ENCODE results near the gene PTPRU. TPM values are rescaled to one million over a fixed set of nuclear protein-coding genes. Genes with fewer than 3 reads are reported as not detected.

Gene PTPRU
- total and polyA plus RNA-seq, 4 donors: 36.2 to 62.1 (median 47.8) TPM

- peaks cover 40% of the 10 kb centered on the region for H3K36me3 ChIP-seq (ENCODE audit: control insufficient read depth, insufficient read depth, low read length)
- H3K27me3 ChIP-seq (ENCODE audit: control insufficient read depth, insufficient read depth, low read length): no peaks in the 10 kb centered on the region
- no peaks in the 10 kb centered on the region for H3K9me3 ChIP-seq (ENCODE audit: control insufficient read depth, insufficient read depth, low read length)
- WGBS (ENCODE audit: insufficient coverage): 90% methylated on average over 16 of the region's 19 CpGs
- H3K4me3 ChIP-seq (ENCODE audit: low read depth, low read length): no peak overlapping the region
- H3K27ac ChIP-seq (ENCODE audit: low read depth, low read length): no peak overlapping the region
- H3K4me1 ChIP-seq (ENCODE audit: control insufficient read depth, insufficient read depth, low read length): peaks cover 5% of the 10 kb centered on the region
- no peak for DNase-seq (ENCODE audit: low read depth in 4 of 6, low spot score in 6 of 6)
These were observed 46.0 kb downstream of the PTPRU start for GRCh38 chr1:29282135-29282923.

DNA sequence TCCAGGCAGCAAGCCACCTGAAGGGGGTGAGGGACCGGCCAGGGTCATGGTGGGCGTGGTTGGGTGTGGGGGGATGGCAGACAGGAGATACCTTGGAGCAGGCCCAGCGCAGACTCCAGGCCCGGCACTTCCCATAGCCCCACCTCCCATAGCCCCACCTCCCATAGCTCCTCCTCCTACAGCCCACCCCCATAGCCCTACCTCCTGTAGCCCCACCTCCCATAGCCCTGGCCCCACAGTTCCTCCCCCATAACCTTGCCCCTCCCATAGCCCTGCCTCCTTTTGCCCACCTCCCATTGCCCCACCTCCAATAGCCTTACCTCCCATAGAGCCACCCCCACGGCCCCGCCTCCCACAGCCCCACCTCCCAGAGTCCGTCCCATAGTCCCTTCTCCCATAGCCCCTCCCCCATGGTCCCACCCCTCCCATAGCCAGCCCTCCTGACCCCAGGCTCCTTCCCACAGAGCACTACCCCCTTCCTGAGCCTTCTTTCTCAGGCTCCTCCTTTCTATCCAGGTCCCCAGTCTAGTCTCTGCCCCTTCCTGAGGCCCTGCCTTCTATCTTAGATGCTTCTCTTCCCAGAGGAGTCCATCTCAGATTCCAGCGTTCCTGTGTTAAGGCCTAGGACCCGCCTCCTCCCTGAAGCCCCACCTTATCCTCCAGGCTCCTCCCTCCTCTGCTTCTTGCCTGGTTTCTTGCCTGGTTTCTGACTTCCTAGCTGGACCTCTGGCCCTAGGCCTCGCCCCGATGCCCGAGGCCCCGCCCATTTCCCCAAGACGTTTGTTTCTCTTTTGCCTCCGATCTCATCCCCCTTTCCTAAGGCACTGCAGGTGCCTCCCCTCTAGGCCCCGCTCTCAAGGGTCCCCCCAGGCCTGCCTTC is 46.8 kb downstream of the PTPRU start:
- peaks cover 5% of the 10 kb centered on the region for H3K4me1 ChIP-seq (ENCODE audit: control insufficient read depth, insufficient read depth, low read length)

DNA sequence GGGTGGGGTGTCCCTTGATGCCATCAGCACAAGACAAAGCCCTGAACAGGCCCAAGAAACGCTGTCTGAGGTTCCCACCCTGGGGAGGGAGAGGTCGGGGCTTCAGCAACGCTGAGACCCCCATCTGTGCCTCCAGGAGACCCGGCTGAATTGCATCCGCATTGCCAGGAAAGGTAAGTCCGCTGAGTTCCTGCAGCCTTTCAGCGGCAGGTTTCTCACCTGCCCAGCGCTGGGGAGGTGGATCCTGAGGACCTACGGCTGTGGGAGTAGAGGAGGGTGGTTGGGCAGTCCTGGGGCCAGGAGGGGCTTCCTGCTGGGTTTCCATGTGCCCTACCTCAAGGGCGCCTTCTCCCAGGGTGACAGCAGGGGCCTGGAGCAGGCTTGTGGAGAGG is 47.5 kb downstream of the PTPRU start:
- no peak overlapping the region for H3K27ac ChIP-seq (ENCODE audit: low read depth, low read length)
- WGBS (ENCODE audit: insufficient coverage): 57% methylated on average over 10 of the region's 10 CpGs
- DNase-seq (ENCODE audit: low read depth in 4 of 6, low spot score in 6 of 6): no peak
- no peaks in the 10 kb centered on the region for H3K27me3 ChIP-seq (ENCODE audit: control insufficient read depth, insufficient read depth, low read length)
- peaks cover 5% of the 10 kb centered on the region for H3K4me1 ChIP-seq (ENCODE audit: control insufficient read depth, insufficient read depth, low read length)
- no peaks in the 10 kb centered on the region for H3K9me3 ChIP-seq (ENCODE audit: control insufficient read depth, insufficient read depth, low read length)
- peaks cover 40% of the 10 kb centered on the region for H3K36me3 ChIP-seq (ENCODE audit: control insufficient read depth, insufficient read depth, low read length)
- no peak overlapping the region for H3K4me3 ChIP-seq (ENCODE audit: low read depth, low read length)

More for the DNA sequence above, 46.8 kb downstream of the PTPRU start:
- Histone ChIP-seq H3K9me3 (ENCODE audit: control insufficient read depth, insufficient read depth, low read length) (no peaks in the 10 kb centered on the region), H3K27me3 (ENCODE audit: control insufficient read depth, insufficient read depth, low read length) (no peaks in the 10 kb centered on the region), H3K4me3 (ENCODE audit: low read depth, low read length) (no peak overlapping the region), H3K36me3 (ENCODE audit: control insufficient read depth, insufficient read depth, low read length) (peaks cover 40% of the 10 kb centered on the region), H3K27ac (ENCODE audit: low read depth, low read length) (no peak overlapping the region)
- WGBS (ENCODE audit: insufficient coverage): 18% methylated on average over 13 of the region's 16 CpGs
- peak in 2 of 6 donors; percentile 26 to 31 for DNase-seq (ENCODE audit: low read depth in 4 of 6, low spot score in 6 of 6)

DNA sequence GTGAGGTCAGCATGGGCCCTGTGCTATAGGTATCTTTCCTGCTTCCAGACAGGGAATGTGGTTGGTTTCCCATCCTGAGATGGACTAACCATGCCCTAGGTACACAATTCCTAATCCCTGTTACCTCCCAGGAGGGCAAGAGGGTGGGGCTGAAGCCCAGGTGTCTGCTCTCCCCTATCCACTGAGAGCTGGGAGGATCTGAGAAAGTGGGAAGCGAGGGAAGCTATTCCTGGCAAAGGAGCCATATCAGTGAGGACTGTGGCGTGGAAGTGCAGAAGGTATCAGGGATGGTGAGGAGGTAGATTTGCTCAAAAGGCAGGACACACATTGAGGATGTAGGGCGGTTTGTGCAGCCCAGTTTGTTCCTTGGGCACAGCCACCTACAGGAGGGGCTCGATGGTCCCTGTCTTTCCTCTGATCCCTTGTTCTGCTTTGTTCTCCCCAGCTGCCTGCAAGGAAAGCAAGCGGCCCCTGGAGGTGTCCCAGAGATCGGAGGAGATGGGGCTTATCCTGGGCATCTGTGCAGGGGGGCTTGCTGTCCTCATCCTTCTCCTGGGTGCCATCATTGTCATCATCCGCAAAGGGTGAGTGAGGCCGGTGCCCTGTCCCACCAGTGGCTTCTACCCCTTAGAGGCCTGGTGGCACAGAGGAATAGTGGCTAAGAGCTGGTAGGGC is 48.1 kb downstream of the PTPRU start:
- peaks cover 37% of the 10 kb centered on the region for H3K36me3 ChIP-seq (ENCODE audit: control insufficient read depth, insufficient read depth, low read length)
- no peak overlapping the region for H3K27ac ChIP-seq (ENCODE audit: low read depth, low read length)
- H3K9me3 ChIP-seq (ENCODE audit: control insufficient read depth, insufficient read depth, low read length): no peaks in the 10 kb centered on the region
- WGBS (ENCODE audit: insufficient coverage): 88% methylated on average over 8 of the region's 8 CpGs
- H3K27me3 ChIP-seq (ENCODE audit: control insufficient read depth, insufficient read depth, low read length): no peaks in the 10 kb centered on the region
- H3K4me3 ChIP-seq (ENCODE audit: low read depth, low read length): no peak overlapping the region
- H3K4me1 ChIP-seq (ENCODE audit: control insufficient read depth, insufficient read depth, low read length): peaks cover 5% of the 10 kb centered on the region
- no peak for DNase-seq (ENCODE audit: low read depth in 4 of 6, low spot score in 6 of 6)

DNA sequence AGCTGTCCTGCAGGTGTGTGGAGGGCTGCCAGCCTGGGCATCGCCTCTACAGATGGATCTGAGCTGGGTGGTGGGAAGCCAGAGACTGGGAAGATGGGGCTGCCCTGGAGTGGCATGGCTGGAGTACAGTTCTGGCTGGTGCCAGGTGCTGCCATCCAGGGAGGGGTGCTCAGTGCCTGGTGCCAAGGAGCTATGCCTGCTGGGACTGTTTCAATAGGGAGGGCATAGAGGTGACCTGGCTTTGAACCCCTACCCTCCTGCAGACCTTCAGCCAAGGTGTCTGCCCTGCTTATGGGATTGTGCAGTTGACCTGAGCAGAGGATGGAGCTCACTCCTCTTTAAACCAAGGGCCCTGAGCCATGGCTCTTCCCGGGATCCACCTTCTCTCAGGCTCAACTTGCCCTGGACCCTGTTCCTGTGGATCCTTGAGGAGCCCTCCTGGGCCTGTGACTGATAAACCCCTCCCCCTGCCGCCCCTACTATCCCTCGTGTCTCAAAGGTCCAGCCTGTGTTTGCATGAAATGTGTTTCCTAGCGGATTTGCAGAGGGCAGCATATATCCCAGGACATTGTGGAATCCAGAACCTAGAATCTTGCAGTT is 48.7 kb downstream of the PTPRU start:
- peaks cover 34% of the 10 kb centered on the region for H3K36me3 ChIP-seq (ENCODE audit: control insufficient read depth, insufficient read depth, low read length)
- no peak overlapping the region for H3K27ac ChIP-seq (ENCODE audit: low read depth, low read length)
- no peaks in the 10 kb centered on the region for H3K27me3 ChIP-seq (ENCODE audit: control insufficient read depth, insufficient read depth, low read length)
- H3K4me3 ChIP-seq (ENCODE audit: low read depth, low read length): no peak overlapping the region
- 90% methylated on average over 4 of the region's 5 CpGs for WGBS (ENCODE audit: insufficient coverage)
- no peaks in the 10 kb centered on the region for H3K9me3 ChIP-seq (ENCODE audit: control insufficient read depth, insufficient read depth, low read length)
- no peak for DNase-seq (ENCODE audit: low read depth in 4 of 6, low spot score in 6 of 6)
- H3K4me1 ChIP-seq (ENCODE audit: control insufficient read depth, insufficient read depth, low read length): peaks cover 5% of the 10 kb centered on the region

GRCh38 chr1:29285771-29286170 is 49.4 kb downstream of the PTPRU start:
- DNase-seq (ENCODE audit: low read depth in 4 of 6, low spot score in 6 of 6): no peak
- Histone ChIP-seq H3K9me3 (ENCODE audit: control insufficient read depth, insufficient read depth, low read length) (no peaks in the 10 kb centered on the region), H3K4me1 (ENCODE audit: control insufficient read depth, insufficient read depth, low read length) (peaks cover 5% of the 10 kb centered on the region), H3K36me3 (ENCODE audit: control insufficient read depth, insufficient read depth, low read length) (peaks cover 36% of the 10 kb centered on the region), H3K27me3 (ENCODE audit: control insufficient read depth, insufficient read depth, low read length) (no peaks in the 10 kb centered on the region), H3K4me3 (ENCODE audit: low read depth, low read length) (no peak overlapping the region), H3K27ac (ENCODE audit: low read depth, low read length) (no peak overlapping the region)
- 83% methylated on average over 1 of the region's 7 CpGs for WGBS (ENCODE audit: insufficient coverage)

GRCh38 chr1:29286194-29286767 is 50.0 kb downstream of the PTPRU start:
- H3K36me3 ChIP-seq (ENCODE audit: control insufficient read depth, insufficient read depth, low read length): peaks cover 35% of the 10 kb centered on the region
- H3K27ac ChIP-seq (ENCODE audit: low read depth, low read length): no peak overlapping the region
- peaks cover 5% of the 10 kb centered on the region for H3K4me1 ChIP-seq (ENCODE audit: control insufficient read depth, insufficient read depth, low read length)
- H3K4me3 ChIP-seq (ENCODE audit: low read depth, low read length): no peak overlapping the region
- no peak for DNase-seq (ENCODE audit: low read depth in 4 of 6, low spot score in 6 of 6)
- WGBS (ENCODE audit: insufficient coverage): 78% methylated on average over 2 of the region's 4 CpGs
- H3K27me3 ChIP-seq (ENCODE audit: control insufficient read depth, insufficient read depth, low read length): no peaks in the 10 kb centered on the region
- no peaks in the 10 kb centered on the region for H3K9me3 ChIP-seq (ENCODE audit: control insufficient read depth, insufficient read depth, low read length)

DNA sequence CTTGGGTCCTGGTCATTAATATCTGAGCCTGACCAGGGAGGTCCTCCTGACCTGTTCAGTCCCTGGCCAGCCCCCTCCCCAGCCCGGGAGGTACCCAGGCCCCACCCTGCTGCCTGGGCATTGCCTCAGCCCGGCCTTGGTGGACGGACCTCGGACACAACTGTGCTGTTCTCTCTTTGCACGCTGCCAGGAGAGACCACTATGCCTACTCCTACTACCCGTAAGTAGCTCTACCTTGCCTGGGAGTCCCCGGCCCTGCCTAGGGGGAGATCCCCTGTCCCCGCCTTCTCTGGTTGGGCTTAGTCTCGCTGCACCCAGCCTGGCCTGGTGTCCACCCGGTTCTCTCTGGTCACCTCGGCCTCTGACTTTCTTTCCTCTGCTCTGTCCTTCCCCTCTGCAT is 53.2 kb downstream of the PTPRU start:
- no peak for DNase-seq (ENCODE audit: low read depth in 4 of 6, low spot score in 6 of 6)
- WGBS (ENCODE audit: insufficient coverage): 93% methylated on average over 11 of the region's 11 CpGs
- H3K4me3 ChIP-seq (ENCODE audit: low read depth, low read length): no peak overlapping the region
- H3K36me3 ChIP-seq (ENCODE audit: control insufficient read depth, insufficient read depth, low read length): peaks cover 27% of the 10 kb centered on the region
- H3K27ac ChIP-seq (ENCODE audit: low read depth, low read length): no peak overlapping the region
- no peaks in the 10 kb centered on the region for H3K9me3 ChIP-seq (ENCODE audit: control insufficient read depth, insufficient read depth, low read length)
- no peaks in the 10 kb centered on the region for H3K27me3 ChIP-seq (ENCODE audit: control insufficient read depth, insufficient read depth, low read length)
- H3K4me1 ChIP-seq (ENCODE audit: control insufficient read depth, insufficient read depth, low read length): no peaks in the 10 kb centered on the region

- H3K27me3 ChIP-seq (ENCODE audit: control insufficient read depth, insufficient read depth, low read length): no peaks in the 10 kb centered on the region
- DNase-seq (ENCODE audit: low read depth in 4 of 6, low spot score in 6 of 6): no peak
- peaks cover 24% of the 10 kb centered on the region for H3K36me3 ChIP-seq (ENCODE audit: control insufficient read depth, insufficient read depth, low read length)
- no peak overlapping the region for H3K4me3 ChIP-seq (ENCODE audit: low read depth, low read length)
- 85% methylated on average over 12 of the region's 12 CpGs for WGBS (ENCODE audit: insufficient coverage)
- H3K9me3 ChIP-seq (ENCODE audit: control insufficient read depth, insufficient read depth, low read length): no peaks in the 10 kb centered on the region
- H3K4me1 ChIP-seq (ENCODE audit: control insufficient read depth, insufficient read depth, low read length): no peaks in the 10 kb centered on the region
- H3K27ac ChIP-seq (ENCODE audit: low read depth, low read length): no peak overlapping the region
These were observed 54.2 kb downstream of the PTPRU start for GRCh38 chr1:29290414-29290985.

Measured in spinal cord (tissue), 10 donors.